Kidney (tissue), 14 donors: Measurements from ENCODE around the gene ABHD2. TPM values are rescaled to one million over a fixed set of nuclear protein-coding genes. Genes with fewer than 3 reads are reported as not detected.
A peak's percentile ranks its signal among the peaks of the same experiment; 100 is the strongest.

ENCODE experiments used
- DNase-seq, 5 donors: peaks; one replicate each; pipeline ENCODE4 v3.0.0-alpha.2; 2013 to 2020
- FAIRE-seq: peaks from 2 replicates; lab custom pipeline; 2012; peaks lifted over from hg19 to GRCh38; lab: Jason Lieb, UNC
- H3K27ac ChIP-seq, 2 donors: one replicate each; pipeline ENCODE4 v1.7.0; 2013; ENCODE audit warnings: low read depth in 2 of 2, low read length in 2 of 2, inconsistent platforms in 1 of 2
- H3K27me3 ChIP-seq: one replicate; pipeline ENCODE4 v1.7.1; 2013; ENCODE audit warnings: low read length, inconsistent platforms; ENCODE audit not compliant: control insufficient read depth, insufficient read depth
- H3K36me3 ChIP-seq, 3 donors: one replicate each; pipeline versions ENCODE4 v1.7.0 to v1.7.1; 2013; ENCODE audit warnings: low read length in 3 of 3, control low read depth in 1 of 3, inconsistent platforms in 1 of 3; ENCODE audit not compliant: insufficient read depth in 3 of 3, control insufficient read depth in 2 of 3
- H3K4me1 ChIP-seq, 3 donors: one replicate each; pipeline versions ENCODE4 v1.7.0 to v1.7.1; 2013; ENCODE audit warnings: low read length in 3 of 3, inconsistent platforms in 1 of 3, low read depth in 1 of 3; ENCODE audit not compliant: control insufficient read depth in 2 of 3, insufficient read depth in 2 of 3
- H3K4me3 ChIP-seq, 3 donors: one replicate each; pipeline versions ENCODE4 v1.7.0 to v1.8.1; 2013; ENCODE audit warnings: low read length in 3 of 3, control low read depth in 1 of 3, inconsistent platforms in 1 of 3
- H3K9ac ChIP-seq, 3 donors: one replicate each; pipeline versions ENCODE4 v1.7.0 to v1.7.1; 2013; ENCODE audit warnings: low read length in 3 of 3, control low read depth in 1 of 3, inconsistent platforms in 1 of 3
- H3K9me3 ChIP-seq, 3 donors: one replicate each; pipeline versions ENCODE4 v1.7.0 to v1.7.1; 2013; ENCODE audit warnings: low read length in 3 of 3, control low read depth in 1 of 3, inconsistent platforms in 1 of 3; ENCODE audit not compliant: control insufficient read depth in 2 of 3, insufficient read depth in 1 of 3
- intact Hi-C: fragments of 100-400 bp; cut with DNase I; formaldehyde crosslinking; loops from one replicate; pipeline ENCODE4 v1.11.1; 2022
- polyA plus RNA-seq: library from polyadenylated mRNA; stranded (reverse); fragments of 350-450 nt; fragmentation: Illumina TruSeq; extraction: RNeasy Lipid Tissue Mini Kit (QIAGEN cat#74804); gene quantifications from one replicate; pipeline ENCODE4 v1.2.3, GENCODE V29; 2014; ENCODE audit warnings: low read depth, low replicate concordance; ENCODE audit not compliant: insufficient read depth
- total RNA-seq: library from RNA; stranded (reverse); fragmentation: NEBNext Ultra II Directional; extraction: Animal tissue kit (Norgen Biotek cat#: 25700); gene quantifications from one replicate; pipeline ENCODE4 v1.2.1, GENCODE V29; 2021
- TF ChIP-seq, protein P1 (sequence below): IDR thresholded peaks from 3 replicates; pipeline ENCODE4 v1.5.1; 2012; ENCODE audit warnings: mild to moderate bottlenecking, moderate library complexity, borderline replicate concordance; ENCODE audit not compliant: insufficient read depth; ENCODE audit errors: extremely low read depth
- donor health status: control.
- donor health status: control.
- donor health status: control.
- donor health status: control.
- donor health status: control.
- donor health status: DM: yes; HTN: yes; CAD: no.
- donor health status: Normal renal cell carcinoma (clear cell type).

ABHD2 gene
- total and polyA plus RNA-seq, 2 donors from 2014 or later, result 13.3 to 123 TPM

DNA sequence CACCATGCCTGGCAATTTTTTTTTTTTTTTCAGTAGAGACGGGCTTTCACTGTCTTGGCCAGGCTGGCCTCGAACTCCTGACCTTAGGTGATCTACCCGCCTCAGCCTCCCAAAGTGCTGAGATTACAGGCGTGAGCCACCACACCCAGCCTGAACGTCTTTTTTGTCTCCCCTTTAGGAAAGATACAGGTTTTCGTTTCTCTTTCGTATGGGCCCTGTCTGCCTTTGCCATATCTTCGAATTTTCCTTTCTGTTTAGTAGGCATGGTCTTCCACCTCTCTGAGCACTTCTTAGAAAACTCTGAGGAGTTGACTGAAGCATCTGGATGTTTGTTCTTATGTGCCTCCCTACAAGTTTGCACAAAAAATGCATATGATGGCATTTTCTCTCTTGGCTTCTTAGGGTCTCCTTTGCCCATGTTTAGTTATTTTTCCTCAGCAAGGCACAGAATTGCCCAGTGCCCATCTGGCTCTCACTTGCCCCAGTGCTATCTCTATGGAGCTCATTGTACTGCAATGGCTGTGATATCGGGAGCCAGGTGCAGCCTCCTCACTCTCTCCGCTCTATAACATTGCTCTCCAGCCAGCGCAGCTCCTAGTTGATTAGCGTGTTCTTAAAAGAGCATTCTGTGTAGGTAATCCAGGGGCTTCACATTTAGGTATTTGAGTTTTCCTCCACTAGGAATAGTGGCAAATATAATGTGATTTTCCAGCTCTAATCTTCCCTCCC lies 48.0 kb downstream of the ABHD2 start:
- peaks cover 3 to 28% (median 16%) of the 10 kb centered on the region in 3 donors for H3K4me1 ChIP-seq
- FAIRE-seq (no peak), DNase-seq (no peak)
- H3K36me3 ChIP-seq, result no peaks in the 10 kb centered on the region
- TF ChIP-seq, protein P1, sequence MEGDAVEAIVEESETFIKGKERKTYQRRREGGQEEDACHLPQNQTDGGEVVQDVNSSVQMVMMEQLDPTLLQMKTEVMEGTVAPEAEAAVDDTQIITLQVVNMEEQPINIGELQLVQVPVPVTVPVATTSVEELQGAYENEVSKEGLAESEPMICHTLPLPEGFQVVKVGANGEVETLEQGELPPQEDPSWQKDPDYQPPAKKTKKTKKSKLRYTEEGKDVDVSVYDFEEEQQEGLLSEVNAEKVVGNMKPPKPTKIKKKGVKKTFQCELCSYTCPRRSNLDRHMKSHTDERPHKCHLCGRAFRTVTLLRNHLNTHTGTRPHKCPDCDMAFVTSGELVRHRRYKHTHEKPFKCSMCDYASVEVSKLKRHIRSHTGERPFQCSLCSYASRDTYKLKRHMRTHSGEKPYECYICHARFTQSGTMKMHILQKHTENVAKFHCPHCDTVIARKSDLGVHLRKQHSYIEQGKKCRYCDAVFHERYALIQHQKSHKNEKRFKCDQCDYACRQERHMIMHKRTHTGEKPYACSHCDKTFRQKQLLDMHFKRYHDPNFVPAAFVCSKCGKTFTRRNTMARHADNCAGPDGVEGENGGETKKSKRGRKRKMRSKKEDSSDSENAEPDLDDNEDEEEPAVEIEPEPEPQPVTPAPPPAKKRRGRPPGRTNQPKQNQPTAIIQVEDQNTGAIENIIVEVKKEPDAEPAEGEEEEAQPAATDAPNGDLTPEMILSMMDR, result no peak
- no peak overlapping the region for H3K4me3 ChIP-seq
- intact Hi-C loops, result no loop called here
- no peaks in the 10 kb centered on the region for H3K27me3 ChIP-seq
- peak overlapping the region in 1 of 2 donors; percentile 13 for H3K27ac ChIP-seq
- H3K9ac ChIP-seq, result no peak overlapping the region
- H3K9me3 ChIP-seq, result no peaks in the 10 kb centered on the region

DNA sequence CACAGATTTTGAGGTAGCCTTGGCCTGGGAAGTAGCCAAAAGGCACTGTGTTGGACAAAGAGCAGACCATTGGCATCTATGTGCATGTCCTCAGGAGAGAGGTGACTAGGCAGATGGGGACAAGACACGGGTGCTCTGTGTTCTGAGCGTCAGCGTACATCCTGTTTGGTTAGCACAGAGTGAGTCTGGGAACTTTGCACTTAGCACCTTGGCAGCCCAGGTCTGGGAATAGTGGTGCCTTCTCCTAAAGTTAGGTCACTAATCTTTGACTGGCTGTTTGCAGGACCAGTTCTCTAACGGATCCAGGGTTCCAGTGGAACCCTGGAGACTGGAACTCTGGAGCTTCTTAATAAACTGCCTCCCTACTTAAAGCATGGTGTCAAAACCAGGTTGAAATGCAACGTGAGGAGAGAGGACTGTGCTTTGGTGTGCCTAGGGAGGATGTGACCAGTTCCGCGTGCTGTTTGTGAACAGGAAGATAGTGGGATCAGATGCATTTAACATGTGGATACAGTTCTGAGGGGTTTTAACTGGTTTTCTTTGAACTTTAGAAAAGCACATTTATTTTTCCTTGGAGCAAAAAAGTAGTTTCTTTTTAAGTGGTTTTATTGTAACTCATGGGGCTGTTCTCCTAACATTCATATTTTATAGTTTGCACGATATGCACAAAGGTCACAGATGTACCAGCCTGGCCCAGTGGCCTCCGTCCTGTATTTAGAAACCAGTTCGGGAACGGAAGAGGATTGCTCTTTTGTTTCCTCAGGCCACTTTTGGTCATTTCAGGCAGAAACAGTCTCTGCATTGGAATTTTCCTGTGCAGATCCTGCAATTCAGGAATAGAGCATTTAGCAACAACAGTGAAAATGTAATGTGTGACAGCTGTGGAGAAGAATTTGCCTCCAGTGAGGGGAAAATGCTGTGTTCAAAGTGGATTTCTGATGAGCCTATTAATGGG lies 48.8 kb downstream of the ABHD2 start:
- no peaks in the 10 kb centered on the region for H3K36me3 ChIP-seq
- no peaks in the 10 kb centered on the region for H3K9me3 ChIP-seq
- DNase-seq (peak in 1 of 5 donors; percentile 58), FAIRE-seq (no peak)
- TF ChIP-seq, protein P1, result no peak
- H3K27ac ChIP-seq, result peak overlapping the region; percentile 63 to 84
- no peak overlapping the region for H3K9ac ChIP-seq
- H3K4me3 ChIP-seq, result no peak overlapping the region
- intact Hi-C loops, result no loop called here
- no peaks in the 10 kb centered on the region for H3K27me3 ChIP-seq
- peaks cover 3 to 28% (median 16%) of the 10 kb centered on the region in 3 donors for H3K4me1 ChIP-seq

DNA sequence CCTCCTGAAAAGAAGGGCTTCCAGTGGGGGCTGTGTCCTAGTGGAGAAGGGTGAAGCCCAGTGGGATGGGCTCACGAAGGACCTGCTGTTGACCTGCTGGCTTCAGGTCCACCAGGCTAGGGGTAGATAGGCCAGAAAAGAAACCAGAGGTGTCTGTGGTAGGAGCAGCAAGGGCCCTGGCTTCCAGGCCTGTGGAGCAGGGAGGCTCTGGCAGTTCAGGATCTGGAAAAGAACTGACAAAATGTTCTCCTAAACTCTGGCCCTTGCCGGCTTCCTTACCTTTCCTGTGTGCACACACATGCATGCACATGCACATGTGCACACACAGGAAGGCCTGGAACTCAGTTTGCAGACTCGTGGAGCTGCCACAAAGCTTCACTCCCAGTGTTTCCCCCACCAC lies 49.7 kb downstream of the ABHD2 start:
- Histone ChIP-seq H3K9ac (no peak overlapping the region), H3K27me3 (no peaks in the 10 kb centered on the region), H3K27ac (peak overlapping the region in 1 of 2 donors; percentile 84), H3K36me3 (no peaks in the 10 kb centered on the region), H3K9me3 (no peaks in the 10 kb centered on the region), H3K4me1 (peaks cover 3 to 28% (median 16%) of the 10 kb centered on the region in 3 donors), H3K4me3 (no peak overlapping the region)
- DNase-seq (no peak), FAIRE-seq (no peak)
- intact Hi-C loops, result no loop called here
- TF ChIP-seq, protein P1, result no peak
